Stimulated activated CD4-positive, alpha-beta T cell treated with anti-CD3 and anti-CD28 coated beads, Interleukin-12 subunit alpha, Interleukin-12 subunit beta, amount 100 ng/mL, for 24 hours (primary cell): Measurements from ENCODE around the gene ANTXR2.
"Not testable (repeated sequence)": the region's sequence is repeated elsewhere in the genome, so short reads cannot be mapped to it uniquely, and the experiment has no call there.

Experiments
- DNase-seq, 2 experiments: peaks; one replicate each; pipeline ENCODE4 v3.0.0-alpha.2; 2020; ENCODE audit warnings: low read depth in 2 of 2

Gene ANTXR2

DNA sequence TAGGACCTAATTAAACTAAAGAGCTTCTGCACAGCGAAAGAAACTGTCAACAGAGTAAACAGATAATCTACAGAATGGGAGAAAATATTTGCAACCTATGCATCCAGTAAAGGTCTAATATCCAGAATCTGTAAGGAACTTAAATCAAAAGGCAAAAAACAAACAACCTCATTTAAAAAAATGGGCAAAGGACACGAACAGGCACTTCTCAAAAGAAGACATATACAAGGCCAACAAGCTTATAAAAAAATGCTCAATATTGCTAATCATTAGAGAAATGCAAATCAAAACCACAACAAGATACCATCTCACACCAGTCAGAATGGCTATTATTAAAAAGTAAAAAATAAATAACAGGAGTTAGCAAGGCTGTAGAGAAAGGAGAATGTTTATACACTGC is 81.9 kb downstream of the ANTXR2 start:
- DNase-seq = not testable (repeated sequence)

DNA sequence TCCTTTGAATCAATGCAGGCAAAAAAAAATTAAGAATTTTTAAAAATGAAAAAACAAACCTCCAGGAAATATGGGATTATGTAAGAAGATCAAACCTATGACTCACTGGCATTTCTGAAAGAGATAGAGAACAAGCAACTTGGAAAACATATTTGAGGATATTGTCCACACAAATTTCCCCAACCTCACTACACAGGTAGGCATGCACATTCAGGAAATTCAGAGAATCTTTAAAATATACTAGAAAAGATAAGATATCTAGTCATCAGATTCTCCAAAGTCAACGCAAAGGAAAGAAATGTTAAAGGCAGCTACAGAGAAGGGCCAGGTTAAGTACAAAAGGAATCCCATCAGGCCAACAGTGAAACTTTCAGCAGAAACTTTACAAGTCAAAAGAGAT is 85.6 kb downstream of the ANTXR2 start:
- DNase-seq = no peak

DNA sequence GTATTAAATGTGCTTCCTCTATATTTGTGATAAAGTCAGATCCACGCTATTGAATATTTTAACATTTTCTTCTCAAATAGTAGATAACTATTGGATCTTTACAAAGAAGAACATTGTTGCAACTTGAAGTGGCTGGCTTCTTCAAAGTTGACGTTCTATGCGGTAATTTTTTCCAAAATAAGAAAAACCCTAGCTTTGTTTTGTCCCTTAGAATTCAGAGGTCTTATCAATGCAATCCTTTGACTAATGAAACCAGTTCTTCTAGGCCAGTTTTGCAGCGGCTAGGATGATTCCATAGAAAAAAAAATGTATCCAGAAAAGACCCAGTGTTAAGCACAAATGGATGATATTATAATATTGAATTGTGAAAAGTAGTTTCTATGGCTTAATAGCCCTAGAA is 89.6 kb downstream of the ANTXR2 start:
- DNase-seq = no peak

DNA sequence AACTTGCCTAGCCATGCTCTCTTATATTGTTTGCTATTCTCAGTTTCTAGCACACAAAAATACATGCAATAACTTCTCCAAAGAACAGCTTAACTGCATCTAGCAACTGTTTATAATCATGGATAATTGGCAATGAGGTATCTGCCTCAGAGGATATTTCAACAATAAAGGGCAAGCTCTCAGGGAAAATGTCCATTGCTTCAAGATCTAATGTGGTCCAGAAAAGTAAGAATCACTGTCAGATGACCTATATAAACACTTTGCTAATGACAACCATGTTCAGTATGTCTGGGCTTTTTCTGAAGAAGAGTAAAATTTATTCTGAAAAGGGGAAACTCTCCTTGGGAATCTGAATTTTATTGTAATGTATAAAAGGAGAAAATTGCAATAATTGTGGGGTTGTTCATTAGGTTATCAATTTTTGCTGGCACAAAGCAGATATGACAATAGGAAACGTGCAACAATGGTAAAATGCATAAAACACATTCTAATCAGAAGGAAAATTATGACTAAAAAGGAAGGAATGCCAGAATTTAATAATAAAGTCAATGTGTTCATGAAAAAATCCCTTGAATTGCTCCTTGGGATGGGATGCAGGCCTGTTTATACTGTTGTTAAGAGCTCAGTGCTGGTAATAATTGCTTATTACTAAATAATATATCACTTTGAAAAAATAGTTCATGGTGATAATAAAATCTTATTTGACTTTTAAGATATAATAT is 90.3 kb downstream of the ANTXR2 start:
- no peak for DNase-seq

DNA sequence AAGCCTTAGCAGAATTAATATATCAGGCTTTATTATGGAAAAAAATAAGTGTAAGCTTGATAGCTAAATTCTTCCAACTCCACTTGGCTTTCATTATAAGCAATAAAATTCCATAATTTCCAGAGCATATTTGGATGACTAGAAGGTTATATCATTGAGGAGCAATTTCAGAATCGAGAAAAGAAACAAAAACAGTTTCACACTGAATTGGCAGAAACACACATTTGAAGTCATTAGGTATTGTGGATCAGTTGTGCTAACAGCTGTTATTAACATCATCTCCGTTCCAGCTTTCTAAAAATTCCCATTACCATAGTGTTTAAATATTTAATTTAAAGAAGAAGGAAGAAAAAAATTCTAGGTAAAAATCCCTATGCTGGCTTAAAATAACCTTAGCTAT is 92.6 kb downstream of the ANTXR2 start:
- no peak for DNase-seq

DNA sequence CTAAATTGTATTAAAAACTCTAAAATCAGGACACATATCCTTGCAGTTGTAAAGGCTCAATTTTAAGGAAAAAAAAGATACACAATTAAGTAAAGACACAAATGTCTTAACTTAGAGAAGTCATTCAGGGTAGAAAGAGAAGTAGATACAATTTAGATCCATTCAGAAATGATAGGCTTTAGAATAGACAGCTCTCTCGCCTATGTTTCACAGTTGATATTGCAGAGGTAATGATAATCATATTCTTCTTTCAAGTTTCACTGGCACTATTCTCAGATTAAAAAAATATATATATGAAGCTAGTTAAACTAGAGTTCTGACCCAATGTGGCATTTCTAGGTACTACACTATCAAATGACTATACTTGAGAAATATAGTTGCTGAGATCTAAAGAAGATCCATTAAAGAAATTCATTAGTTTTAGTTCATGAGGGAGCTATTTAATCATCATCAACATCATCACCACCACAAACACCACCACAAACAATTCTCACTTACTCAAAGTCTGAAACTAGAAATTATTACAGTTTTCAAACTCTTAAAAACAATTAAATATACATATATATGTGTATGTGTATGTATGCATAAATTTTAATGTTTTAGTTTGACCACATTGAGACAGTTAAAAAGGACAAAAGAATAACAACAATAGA is 93.1 kb downstream of the ANTXR2 start:
- no peak for DNase-seq

DNA sequence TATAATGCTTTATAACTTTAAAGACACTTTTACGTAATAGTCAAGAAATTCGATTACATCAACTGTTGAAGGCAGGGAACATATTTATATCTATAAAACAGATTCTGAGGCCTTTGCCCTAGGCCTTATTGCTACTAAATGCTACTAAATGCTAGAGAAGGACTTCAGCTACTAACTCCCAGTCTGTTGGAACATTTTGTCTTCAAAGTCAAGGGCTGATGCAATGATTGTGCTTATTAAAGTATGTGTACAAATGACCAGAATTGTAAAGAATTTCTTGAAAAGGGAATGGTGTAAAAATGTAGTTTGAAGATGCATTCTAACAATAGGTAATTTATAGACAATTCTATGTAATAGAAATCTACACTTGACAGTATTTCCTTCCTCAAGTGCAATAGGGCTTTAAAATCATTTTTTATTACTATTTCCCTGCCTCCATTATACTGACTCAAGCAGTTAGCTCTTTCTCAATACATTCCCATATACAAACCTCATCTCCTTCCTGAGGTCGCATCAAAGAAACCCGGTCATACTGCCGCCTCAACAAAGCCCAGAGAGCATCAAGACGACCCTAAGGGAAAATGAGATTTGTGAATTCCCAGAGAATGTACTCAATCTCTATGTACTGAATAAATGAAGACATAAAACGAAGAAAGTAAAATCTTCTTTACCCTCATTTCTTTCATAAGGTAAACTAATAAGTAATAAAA is 95.7 kb downstream of the ANTXR2 start:
- no peak for DNase-seq

DNA sequence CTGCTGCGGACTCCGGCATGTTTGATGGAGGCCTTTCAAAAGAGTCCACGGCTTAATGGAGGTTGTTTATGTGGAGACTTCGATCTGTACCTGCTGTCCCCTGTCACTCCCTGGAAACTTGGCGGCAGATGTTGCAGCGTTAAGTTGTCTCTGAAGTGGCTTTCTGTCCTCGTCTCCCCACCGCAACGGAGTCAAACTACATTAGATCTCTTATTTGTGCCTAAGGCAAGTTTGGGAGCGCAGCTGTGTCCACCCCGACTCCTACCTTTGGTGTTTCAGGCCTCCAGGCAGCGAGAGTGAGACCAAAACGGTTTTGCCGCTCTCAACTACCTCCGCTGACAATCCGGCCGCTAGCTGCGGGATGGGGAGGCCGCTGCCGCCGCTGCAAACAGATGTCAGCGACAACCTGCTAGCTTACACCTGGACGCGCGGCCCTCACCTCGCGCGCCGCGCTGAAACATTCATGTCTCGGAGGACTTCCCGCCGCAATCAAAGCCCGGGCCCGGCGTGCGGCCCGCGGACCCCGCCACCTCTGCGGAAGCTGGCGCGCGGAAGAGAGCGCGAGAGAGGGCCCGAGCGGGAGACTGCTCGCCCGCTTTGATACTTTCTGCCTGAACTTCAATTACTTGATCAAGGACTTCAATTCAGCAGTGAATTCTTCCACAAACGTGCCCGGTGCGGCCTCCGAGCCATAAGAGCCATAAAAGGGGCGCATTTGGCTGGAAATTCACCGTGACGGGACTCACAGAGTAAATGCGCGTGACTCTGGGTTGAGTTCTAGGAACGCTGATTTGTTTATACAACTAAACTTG is 108.4 kb downstream of the ANTXR2 start:
- no peak for DNase-seq

DNA sequence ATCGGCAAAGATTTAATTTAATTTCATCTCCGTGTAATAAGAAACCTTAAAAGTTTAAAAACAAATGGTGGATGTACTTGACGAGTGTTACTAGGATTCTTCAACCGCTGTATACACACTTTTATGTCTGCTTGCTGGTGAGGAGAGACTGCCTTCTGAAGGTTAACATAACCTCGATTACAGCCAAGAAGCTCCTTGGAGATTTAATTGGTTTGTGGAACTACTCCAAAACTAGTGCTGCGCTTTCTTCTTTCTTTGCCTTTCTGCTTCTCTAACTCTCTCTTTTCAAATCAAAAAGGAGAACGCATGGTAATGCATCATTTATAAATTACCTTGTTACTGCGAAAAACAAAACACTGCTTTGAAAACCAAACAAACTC is 109.0 kb downstream of the ANTXR2 start:
- DNase-seq = no peak

DNA sequence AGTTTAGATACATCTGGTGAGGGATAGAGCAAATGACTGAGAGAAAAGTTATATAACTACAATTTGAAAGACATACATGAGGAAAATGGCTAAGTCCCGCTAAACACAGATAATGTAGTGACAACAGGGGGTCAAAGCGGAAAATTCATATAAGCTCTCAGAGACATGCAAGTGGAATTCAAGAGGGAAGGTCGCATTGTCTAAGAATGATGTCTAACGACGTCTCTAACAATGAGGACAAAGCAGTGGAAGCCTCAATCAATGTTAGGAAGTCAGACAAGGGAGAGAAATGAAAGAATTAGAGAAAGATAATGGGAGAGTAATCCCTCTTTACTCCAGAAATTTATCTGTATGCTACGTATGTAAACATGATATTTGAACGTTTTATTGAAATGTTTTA is 113.4 kb downstream of the ANTXR2 start:
- DNase-seq = no peak

DNA sequence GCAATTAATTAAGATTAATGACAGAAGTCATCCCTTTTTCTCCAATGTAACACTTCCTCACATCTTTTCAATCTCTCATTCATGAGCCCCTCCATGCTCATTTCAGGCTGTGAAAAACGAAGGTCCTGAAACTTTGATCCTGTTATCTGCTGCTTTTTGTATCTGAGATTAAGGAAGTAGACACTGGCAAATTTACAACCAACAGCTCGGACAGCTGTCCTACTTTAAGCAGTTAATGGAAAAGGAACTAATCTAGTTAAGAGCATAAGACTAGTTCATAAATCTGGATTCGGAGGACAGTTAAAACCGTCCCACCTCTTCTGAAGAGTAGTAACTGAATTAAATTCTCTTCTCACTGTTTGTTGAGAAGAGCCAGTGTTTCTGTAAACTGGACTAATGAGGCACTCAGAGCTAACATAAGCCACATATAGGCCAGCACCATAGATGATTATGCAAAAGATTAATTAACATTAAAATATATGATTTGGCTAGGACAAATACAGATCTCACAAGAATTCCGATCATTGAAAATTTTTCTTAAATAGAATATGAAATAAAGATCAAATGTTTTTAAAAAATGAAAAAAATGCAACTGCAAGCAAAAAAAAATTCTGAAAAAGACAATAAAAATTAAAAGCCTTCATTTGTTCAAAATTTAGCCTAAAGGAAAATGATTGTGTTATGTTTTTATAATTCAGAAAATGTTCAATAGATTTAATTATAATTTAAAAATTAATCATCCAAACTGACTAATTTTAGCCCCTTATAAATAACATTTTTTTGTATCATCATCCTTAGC is 114.4 kb downstream of the ANTXR2 start:
- DNase-seq = no peak

DNA sequence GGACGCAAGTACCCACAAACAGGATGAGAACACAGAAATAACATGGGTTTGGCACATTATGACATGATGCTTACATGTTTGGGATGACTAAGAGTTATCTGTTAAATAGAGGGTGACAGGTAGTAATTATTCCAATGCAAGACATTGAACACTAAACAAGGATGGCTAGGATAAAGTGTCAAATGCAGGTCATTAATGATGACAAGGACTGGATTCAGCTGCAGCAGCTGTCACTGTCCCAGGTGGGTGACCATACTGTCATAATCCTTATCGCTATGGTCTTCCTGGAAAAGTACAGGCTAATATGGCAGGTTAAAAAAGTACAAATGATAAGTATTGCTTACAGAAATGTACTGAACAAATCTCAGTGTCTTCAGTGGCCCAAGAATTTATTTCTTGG is 123.9 kb downstream of the ANTXR2 start:
- no peak for DNase-seq

DNA sequence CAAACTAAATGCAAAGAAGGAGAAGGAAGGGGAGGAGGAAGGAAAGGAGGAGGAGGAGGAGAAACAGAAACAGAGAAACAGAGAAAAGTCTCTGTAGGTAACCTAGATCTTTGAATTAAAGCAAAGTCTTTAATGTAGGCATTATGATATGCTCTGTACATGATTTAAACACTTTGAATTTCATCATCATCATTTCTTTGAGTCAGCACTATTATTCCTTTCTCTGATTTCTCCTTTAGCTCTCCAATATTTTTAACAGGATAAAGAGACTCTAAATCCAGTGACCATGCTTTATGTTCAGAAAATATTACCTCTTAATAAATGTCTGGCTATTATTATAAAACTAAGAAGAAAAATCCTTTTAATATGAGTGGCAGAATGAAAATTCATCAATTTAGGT is 124.3 kb downstream of the ANTXR2 start:
- no peak for DNase-seq

DNA sequence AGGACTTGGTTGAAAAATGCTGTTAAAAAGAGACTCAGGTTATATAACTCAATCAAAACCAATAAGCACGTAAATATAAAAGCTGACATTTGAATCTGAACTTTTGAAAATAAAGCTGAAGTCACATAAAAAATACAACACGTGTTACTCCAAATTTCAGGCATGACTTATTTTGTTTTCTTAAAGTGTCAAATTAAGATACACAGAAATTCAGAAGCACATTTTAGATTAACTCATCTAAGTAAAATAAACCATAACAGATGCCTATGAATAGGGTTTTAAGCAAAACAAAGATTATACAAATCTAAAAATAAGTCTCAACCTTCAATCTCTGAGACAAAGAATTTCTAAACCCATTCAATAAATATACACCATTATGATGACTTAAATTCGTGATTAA is 124.8 kb downstream of the ANTXR2 start:
- no peak for DNase-seq

DNA sequence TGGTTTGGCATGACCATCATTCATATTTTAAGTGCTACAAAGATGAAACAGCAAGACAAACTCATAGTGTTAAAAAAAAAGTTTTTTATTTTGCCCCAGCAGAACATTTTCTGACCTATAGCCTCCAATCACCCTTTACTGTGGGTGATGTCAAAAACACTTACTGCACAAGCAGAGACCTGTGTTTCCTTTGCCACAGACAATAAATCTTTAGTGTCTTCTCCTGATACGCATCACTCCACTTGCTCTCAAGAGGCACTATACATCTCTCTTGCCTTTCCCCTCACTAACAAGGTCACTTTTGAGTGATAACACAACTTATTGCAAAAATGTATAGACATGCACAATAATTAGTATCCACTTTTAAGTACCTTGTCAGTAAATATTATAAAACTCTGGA is 125.6 kb downstream of the ANTXR2 start:
- DNase-seq = no peak

DNA sequence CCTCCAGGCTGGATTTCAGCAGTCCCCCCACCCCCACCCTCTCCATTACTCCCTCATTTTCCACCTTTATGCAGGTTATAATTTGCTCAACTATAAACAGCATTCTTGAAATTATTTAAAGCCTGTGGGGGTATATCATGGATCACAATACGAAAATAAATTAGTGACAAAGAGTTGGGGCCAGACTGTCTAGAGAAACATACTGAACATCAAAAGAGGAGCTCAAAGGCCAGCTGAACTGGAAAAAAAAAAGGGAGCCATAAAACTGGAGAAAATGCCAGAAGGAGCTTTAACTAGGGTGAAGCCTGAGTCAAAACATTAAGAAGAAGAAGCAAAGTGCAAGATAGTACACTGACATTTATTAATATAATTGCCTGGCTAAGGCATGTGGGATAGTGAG is 137.8 kb downstream of the ANTXR2 start:
- no peak for DNase-seq

DNA sequence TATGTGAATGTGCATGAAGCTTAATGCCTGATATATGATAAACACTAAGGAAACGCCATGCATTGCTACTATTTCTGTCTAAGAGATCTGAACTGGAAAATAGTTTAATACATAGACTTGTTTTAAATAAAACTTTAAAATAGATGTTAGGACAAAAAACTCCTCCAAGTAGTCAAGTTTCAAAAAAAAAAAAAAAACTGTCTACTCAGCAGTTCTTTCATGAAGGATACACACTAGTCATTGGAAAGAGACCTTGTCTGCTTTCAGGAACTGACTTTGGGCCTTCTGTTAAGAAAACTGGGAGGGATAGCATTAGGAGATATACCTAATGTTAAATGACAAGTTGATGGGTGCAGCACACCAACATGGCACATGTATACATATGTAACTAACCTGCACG is 138.4 kb downstream of the ANTXR2 start:
- no peak for DNase-seq

DNA sequence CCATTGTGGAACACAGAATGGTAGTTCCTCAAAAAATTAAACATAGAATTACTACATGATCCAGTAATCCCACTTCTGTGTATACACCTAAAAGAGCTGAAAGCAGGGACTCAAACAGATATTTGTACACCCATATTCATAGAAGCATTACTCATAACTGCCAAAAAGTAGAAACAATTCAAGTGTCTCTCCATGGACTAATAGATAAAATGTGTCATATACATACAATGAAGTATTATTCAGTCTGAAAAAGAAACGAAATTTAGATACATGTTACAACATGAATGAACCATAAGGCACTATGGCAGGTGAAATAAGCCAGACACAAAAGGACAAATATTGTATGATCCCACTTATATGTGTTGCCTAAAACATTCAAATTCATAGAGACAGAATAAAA is 145.1 kb downstream of the ANTXR2 start:
- DNase-seq = no peak

DNA sequence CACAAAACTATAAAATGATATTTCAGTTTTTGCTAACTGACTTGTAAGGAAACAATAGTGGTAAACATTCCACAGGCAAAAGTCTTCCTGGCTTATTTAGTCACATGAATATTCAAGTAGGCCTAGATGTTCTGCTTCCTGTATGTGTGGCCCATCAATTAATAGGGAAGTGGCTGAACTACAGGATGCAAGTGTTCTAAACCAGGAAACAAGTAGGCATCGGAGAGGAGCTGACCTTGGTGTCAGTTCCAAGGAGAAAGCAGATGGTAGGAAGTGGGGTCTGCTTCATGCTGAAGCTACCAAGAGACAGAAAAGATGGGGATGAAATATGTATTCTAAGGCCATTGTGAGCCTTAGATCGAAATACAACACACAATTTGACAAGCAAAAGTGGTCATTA is 149.7 kb downstream of the ANTXR2 start:
- DNase-seq = no peak

DNA sequence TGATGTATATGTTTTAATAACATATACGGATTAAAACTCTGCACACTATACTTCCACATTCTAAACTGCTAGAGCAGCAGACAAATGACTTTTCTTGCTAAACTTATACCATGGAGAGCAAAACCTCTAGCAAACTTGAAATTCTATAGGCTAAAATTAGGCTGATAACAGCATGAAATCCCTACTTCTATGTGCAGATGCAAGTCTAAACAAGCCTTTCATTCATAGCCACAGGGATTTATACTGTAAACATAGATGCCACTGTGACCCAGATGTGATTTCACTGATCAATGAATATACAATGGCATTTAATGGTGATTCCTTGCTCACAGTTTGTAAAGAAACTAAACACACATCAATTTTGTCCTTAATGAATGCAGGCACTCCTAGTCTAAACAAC is 151.0 kb downstream of the ANTXR2 start:
- no peak for DNase-seq

DNA sequence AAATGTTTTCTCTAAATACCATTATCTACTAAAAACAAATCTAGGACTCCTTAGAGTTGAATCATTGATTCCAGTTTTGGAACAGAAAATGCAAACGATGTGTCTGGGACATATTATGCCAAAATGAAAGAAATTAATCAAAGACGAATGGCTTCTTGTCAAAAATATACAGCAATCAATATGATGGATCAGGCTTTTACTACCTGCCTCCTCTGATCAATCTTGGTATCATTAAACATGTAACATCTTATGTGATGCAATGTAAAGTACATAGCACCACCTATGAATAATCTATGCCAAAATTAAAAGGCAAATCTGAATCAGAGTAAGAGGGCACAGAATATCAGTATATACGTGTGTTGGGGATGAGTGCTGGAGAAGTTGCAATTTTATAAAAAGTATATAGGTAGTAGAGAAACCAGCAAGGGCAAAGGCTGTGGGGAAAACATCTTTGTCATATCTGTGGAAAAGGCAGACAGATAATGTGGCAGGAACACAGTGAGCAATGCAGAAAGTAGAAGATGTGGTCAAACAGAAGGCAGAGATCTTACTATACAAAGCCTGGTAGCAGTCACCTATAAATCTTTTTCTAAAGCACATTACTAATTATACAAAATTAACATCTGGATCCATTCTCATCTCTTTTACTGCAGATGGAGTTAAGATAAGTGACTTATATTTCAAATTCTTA is 152.7 kb downstream of the ANTXR2 start:
- DNase-seq = no peak
